NB4 (cell line): ENCODE measurements around the gene SLC22A2.
A peak's percentile ranks its signal among the peaks of the same experiment; 100 is the strongest.

Experiments
- DNase-seq: peaks from one replicate; pipeline ENCODE4 v3.0.0; 2010; ENCODE audit warnings: low read depth
- H3K4me3 ChIP-seq: one replicate; pipeline ENCODE4 v1.5.1; 2011; ENCODE audit warnings: mild to moderate bottlenecking, low read depth, low read length, moderate library complexity
- MYC ChIP-seq: IDR thresholded peaks from 2 replicates; pipeline ENCODE4 v1.6.1; 2011; ENCODE audit warnings: low read depth, low read length
- POLR2A ChIP-seq: IDR thresholded peaks from 2 replicates; pipeline ENCODE4 v1.6.1; 2011; ENCODE audit warnings: mild to moderate bottlenecking; ENCODE audit not compliant: insufficient read length; ENCODE audit errors: extremely low read depth
- TF ChIP-seq, protein P1 (sequence below): IDR thresholded peaks from one replicate; pipeline ENCODE4 v1.5.1; 2012; ENCODE audit warnings: low read depth, low read length
- TF ChIP-seq, protein P2 (sequence below): IDR thresholded peaks from 2 replicates; pipeline ENCODE4 v1.6.1; 2011; ENCODE audit warnings: low read depth, low read length

Gene SLC22A2

DNA sequence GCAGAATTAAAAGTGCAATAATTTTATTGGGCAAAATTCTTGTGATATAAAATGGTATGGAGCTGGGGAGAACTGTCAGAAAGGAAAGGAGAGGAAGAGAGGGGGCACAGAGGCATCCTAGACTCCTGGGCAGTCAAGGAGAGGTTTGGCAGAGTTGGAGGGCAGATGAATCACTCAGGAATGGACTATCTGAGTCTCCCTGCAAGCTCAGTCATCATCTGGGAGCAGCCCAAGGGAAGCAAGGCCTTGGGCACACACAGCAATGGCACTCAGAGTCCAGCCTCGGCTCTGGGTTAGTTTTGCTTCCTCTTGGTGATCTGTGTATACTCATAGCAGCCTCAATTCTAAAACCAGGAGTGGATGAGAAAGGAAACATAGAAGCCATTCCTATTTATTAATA lies 69.8 kb downstream of the SLC22A2 start:
- TF ChIP-seq, protein P1, sequence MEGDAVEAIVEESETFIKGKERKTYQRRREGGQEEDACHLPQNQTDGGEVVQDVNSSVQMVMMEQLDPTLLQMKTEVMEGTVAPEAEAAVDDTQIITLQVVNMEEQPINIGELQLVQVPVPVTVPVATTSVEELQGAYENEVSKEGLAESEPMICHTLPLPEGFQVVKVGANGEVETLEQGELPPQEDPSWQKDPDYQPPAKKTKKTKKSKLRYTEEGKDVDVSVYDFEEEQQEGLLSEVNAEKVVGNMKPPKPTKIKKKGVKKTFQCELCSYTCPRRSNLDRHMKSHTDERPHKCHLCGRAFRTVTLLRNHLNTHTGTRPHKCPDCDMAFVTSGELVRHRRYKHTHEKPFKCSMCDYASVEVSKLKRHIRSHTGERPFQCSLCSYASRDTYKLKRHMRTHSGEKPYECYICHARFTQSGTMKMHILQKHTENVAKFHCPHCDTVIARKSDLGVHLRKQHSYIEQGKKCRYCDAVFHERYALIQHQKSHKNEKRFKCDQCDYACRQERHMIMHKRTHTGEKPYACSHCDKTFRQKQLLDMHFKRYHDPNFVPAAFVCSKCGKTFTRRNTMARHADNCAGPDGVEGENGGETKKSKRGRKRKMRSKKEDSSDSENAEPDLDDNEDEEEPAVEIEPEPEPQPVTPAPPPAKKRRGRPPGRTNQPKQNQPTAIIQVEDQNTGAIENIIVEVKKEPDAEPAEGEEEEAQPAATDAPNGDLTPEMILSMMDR: no peak
- H3K4me3 ChIP-seq: no peak overlapping the region
- DNase-seq: no peak

DNA sequence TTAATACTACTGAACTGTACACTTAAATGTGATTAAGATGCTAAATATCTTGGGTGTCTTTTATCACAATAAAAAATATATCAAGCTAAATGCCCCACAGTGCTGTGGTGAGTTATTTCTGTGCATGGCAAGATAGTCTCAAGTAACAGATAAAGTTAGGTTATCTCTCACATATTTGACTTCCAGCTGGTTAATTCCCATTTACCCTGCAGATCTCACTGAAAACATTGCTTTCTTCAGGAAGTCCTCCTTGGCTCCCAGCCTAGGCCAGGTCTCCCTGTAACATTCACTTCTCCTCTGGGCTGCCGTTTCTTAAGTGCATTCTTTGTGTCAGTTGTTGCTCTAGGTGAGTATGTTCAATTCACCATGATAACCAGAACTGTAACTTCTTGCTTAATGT lies 77.9 kb downstream of the SLC22A2 start:
- TF ChIP-seq, protein P2, sequence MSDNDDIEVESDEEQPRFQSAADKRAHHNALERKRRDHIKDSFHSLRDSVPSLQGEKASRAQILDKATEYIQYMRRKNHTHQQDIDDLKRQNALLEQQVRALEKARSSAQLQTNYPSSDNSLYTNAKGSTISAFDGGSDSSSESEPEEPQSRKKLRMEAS: no peak
- TF ChIP-seq POLR2A (no peak), MYC (no peak)
- TF ChIP-seq, protein P1: no peak
- DNase-seq: no peak

DNA sequence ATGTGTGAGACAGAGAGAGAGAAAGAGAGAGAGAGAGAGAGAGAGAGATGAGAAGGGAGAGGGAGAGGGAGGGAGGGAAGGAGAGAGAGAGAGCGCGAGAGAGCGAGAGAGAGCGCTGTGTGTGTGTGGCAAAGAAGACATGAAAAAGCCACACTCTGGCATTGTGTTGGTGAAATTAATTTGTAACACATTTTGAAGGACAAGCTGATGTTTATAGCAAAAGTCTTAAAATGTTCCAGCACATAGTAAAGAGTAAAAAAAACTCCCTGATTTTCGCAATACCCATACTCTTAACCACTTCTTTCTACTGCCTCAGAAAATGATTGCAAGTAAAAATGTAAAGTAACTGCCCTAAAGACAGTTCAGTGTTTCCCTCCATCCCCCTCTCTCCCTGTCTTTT lies 80.3 kb downstream of the SLC22A2 start:
- no peak overlapping the region for H3K4me3 ChIP-seq
- TF ChIP-seq POLR2A (no peak), MYC (no peak)
- TF ChIP-seq, protein P1: no peak
- TF ChIP-seq, protein P2: no peak
- DNase-seq: peak; percentile 47

More for the DNA sequence above, 77.9 kb downstream of the SLC22A2 start:
- H3K4me3 ChIP-seq: no peak overlapping the region

DNA sequence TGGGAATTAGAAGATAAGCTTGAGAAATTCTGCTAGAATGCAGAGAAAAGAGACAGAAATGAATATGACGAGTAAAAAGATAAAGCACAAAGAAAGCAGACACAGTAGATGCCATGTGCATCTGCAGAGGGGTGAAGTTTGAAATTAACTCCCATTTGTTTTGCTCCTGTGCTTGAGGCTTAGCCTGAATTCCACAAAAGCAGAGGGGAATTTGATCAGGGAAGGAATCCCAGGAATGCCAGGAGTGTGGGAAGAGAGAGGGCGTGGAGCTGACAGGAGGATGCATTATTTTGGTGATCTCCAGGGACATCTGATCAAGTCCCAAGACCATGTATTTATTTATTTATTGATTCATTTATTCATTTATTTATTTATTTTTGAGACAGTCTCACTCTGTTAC lies 81.4 kb downstream of the SLC22A2 start:
- DNase-seq: no peak
- H3K4me3 ChIP-seq: no peak overlapping the region
- TF ChIP-seq, protein P2: no peak
- TF ChIP-seq POLR2A (no peak), MYC (no peak)
- TF ChIP-seq, protein P1: no peak

DNA sequence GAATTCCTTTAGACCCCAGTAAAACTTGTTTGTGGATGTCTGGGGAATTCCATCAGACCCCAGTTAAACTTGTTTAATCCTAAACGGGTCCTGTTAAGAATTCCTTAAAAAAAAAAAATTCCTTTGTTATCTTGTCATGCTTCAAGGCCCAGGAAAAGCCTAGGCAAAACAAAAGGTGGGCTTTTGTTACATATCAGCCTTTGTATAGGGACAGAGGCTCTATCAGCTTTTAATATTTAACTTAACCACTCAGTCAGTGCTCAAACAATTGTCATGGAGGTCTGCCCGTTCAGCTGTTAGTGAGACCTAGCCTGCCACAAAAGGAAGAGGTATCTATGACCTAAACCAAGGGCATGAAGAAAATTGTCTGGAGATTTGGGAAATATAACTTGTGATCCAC lies 83.9 kb downstream of the SLC22A2 start:
- no peak overlapping the region for H3K4me3 ChIP-seq
- TF ChIP-seq, protein P2: no peak
- TF ChIP-seq MYC (no peak), POLR2A (no peak)
- TF ChIP-seq, protein P1: no peak

DNA sequence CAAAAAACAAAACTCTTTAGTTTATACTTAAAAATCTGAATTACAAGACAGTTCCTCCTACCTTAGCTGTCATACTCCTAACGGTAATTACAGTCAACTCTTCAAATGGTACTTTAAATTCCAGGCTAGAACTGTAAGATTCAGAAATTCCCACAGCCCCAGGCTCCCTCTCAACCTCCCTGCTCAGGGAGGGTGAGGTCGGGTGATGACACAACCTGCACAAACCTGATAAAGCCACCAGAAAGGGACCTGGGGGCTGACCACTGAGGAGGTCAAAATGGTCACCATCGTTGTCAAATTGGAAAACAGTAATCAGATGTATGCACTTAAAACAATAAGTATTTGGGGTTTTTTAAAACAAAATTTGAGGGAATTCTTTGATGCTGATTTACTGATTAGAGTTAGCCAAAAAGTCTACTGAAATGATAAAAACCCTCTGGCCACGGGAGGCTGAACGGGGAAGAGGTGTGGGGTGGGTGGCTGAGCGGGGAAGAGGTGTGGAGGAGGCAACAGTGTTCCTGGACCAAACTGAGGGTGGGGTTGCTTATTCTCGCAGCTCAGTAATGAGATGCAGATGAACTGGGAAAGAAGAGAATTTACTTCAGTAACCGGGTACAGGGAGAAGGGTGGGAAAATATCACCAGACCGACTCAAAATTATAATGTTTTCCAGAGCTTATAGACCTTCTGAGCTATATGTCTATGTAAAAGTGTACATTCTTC lies 84.7 kb downstream of the SLC22A2 start:
- no peak overlapping the region for H3K4me3 ChIP-seq
- TF ChIP-seq, protein P2: no peak
- TF ChIP-seq, protein P1: no peak
- TF ChIP-seq MYC (no peak), POLR2A (no peak)
- DNase-seq: no peak

More for the DNA sequence above, 83.9 kb downstream of the SLC22A2 start:
- no peak for DNase-seq
